ENCODE data around the gene XXYLT1. TPM values are rescaled to one million over a fixed set of nuclear protein-coding genes. Genes with fewer than 3 reads are reported as not detected.

XXYLT1 gene
- total RNA-seq, 1 donor from 2014 or later: 10.5 TPM

- FAIRE-seq (no peak), DNase-seq (ENCODE audit: low read depth) (no peak)
- H3K36me3 ChIP-seq (ENCODE audit: control insufficient read depth, insufficient read depth, low read length): no peaks in the 10 kb centered on the region
- H3K27me3 ChIP-seq (ENCODE audit: control insufficient read depth, insufficient read depth, low read length): no peaks in the 10 kb centered on the region
- no peak overlapping the region for H3K4me3 ChIP-seq (ENCODE audit: low read depth, low read length)
- TF ChIP-seq CTCF (IDR thresholded peaks at IDR 0.05; ENCODE audit: insufficient read depth, low read length, severe bottlenecking): no peak
Measured at GRCh38 chr3:195096484-195097330, 174.3 kb downstream of the XXYLT1 start.

- Histone ChIP-seq H3K36me3 (ENCODE audit: control insufficient read depth, insufficient read depth, low read length) (no peaks in the 10 kb centered on the region), H3K4me3 (ENCODE audit: low read depth, low read length) (no peak overlapping the region), H3K27me3 (ENCODE audit: control insufficient read depth, insufficient read depth, low read length) (no peaks in the 10 kb centered on the region)
- FAIRE-seq (no peak), DNase-seq (ENCODE audit: low read depth) (no peak)
- no peak for TF ChIP-seq CTCF (IDR thresholded peaks at IDR 0.05; ENCODE audit: insufficient read depth, low read length, severe bottlenecking)
Measured at GRCh38 chr3:195096053-195096452, 174.9 kb downstream of the XXYLT1 start.

GRCh38 chr3:195095704-195096036, 175.3 kb downstream of the XXYLT1 start:
- no peak for FAIRE-seq
- TF ChIP-seq CTCF (IDR thresholded peaks at IDR 0.05; ENCODE audit: insufficient read depth, low read length, severe bottlenecking): no peak
- Histone ChIP-seq H3K4me3 (ENCODE audit: low read depth, low read length) (no peak overlapping the region), H3K36me3 (ENCODE audit: control insufficient read depth, insufficient read depth, low read length) (no peaks in the 10 kb centered on the region), H3K27me3 (ENCODE audit: control insufficient read depth, insufficient read depth, low read length) (no peaks in the 10 kb centered on the region)
- peak; percentile 70 for DNase-seq (ENCODE audit: low read depth)

DNA sequence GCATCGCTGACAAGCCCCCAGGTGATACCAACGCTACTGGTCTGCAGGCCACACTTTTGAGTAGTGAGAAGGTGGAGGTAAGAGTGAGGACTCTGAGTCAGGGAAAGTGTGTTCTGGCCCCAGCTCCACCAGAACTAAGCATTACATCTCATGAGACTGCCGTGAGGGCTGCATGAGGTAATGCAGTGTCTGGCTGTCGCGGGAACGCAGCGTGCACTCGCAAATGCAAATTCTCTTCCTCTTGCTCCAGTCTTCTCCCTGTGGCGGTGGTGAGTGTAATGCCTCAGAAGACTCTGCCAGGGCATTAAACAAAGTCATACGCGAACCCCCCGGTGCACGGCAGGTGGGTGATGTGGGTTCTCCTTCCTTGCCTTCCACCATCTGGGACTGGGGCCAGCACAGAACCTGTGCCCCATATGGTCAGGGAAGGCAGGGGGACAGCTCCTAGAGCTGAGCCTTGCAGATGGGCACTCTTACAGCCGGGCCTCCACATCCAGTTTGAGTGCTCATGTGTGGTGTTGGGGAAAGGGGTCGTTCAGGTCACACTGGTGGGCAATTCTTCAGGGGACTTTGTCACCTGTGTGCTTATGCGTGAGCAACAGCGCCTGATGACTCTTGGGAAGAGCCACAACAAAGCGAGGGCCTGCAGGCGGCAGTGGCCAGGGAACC, 175.8 kb downstream of the XXYLT1 start:
- DNase-seq (ENCODE audit: low read depth) (no peak), FAIRE-seq (no peak)

DNA sequence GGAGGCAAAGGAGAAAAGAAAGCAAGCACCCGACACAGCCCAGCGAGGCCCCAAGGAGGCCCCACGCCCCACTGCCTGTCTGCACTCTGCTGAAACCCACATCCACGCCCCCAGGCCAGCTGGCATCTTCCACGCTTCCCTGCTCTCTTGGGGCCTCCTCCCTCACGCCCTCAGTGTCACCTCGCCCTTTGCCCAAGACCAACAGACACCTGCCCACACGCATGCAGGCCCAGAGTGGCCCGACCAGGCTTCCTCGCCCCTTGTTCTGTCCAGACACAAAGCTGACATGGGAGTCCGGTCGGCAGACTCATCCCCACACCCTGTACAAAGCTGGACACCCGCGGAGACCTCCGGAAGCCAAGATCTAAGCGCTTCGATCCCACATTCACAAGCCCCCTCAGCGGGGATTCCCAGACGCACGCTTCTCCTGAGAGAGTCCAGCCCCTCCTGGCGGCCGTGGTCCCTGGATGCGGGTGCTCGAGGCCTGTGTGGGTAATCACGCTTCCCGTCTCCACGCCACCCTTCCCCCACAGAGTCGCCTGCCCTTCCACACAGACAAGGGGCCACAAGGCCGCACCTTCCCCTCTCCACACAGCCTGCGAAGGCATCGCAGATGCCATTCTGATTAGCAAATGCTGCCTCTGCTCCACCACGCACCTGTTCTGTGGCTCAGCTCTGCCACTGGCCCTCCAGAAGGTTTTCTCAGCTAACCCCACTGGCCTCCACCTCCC, 176.6 kb downstream of the XXYLT1 start:
- no peak overlapping the region for H3K4me3 ChIP-seq (ENCODE audit: low read depth, low read length)
- no peak for TF ChIP-seq CTCF (IDR thresholded peaks at IDR 0.05; ENCODE audit: insufficient read depth, low read length, severe bottlenecking)
- no peak for FAIRE-seq

More for the DNA sequence above, 175.8 kb downstream of the XXYLT1 start:
- TF ChIP-seq CTCF (IDR thresholded peaks at IDR 0.05; ENCODE audit: insufficient read depth, low read length, severe bottlenecking): no peak
- H3K4me3 ChIP-seq (ENCODE audit: low read depth, low read length): no peak overlapping the region
- no peaks in the 10 kb centered on the region for H3K27me3 ChIP-seq (ENCODE audit: control insufficient read depth, insufficient read depth, low read length)
- H3K36me3 ChIP-seq (ENCODE audit: control insufficient read depth, insufficient read depth, low read length): no peaks in the 10 kb centered on the region

More for the DNA sequence above, 176.6 kb downstream of the XXYLT1 start:
- no peak for DNase-seq (ENCODE audit: low read depth)
- no peaks in the 10 kb centered on the region for H3K36me3 ChIP-seq (ENCODE audit: control insufficient read depth, insufficient read depth, low read length)
- no peaks in the 10 kb centered on the region for H3K27me3 ChIP-seq (ENCODE audit: control insufficient read depth, insufficient read depth, low read length)
